Activated T-helper 2 cell treated with anti-CD3 and anti-CD28 coated beads, Interferon-gamma antibody, Interleukin-2, Interleukin-4, amounts not matched to agents 10 μg/mL and 5 μg/mL and 100 μg/mL, durations not matched to agents 14 hours and 24 hours and 36 hours (primary cell): ENCODE data around the gene ADAMTS6. TPM values are rescaled to one million over a fixed set of nuclear protein-coding genes. Genes with fewer than 3 reads are reported as not detected.
"Not testable (repeated sequence)": the region's sequence is repeated elsewhere in the genome, so short reads cannot be mapped to it uniquely, and the experiment has no call there.

ENCODE experiments used
- DNase-seq: peaks from one replicate; pipeline ENCODE4 v3.0.0; 2021; ENCODE audit warnings: low spot score
- H3K27ac Mint-ChIP-seq: one replicate; pipeline ENCODE4 v1.8.0; 2021; ENCODE audit warnings: mixed read lengths
- H3K27me3 Mint-ChIP-seq: one replicate; pipeline ENCODE4 v1.8.0; 2021; ENCODE audit warnings: low read depth, mixed read lengths
- H3K36me3 Mint-ChIP-seq: one replicate; pipeline ENCODE4 v1.8.0; 2021; ENCODE audit warnings: low read depth, mixed read lengths
- H3K4me1 Mint-ChIP-seq: one replicate; pipeline ENCODE4 v1.8.0; 2021; ENCODE audit warnings: low read depth, mixed read lengths
- H3K4me3 Mint-ChIP-seq: one replicate; pipeline ENCODE4 v1.8.0; 2021; ENCODE audit warnings: low read depth, mild to moderate bottlenecking, moderate library complexity, mixed read lengths
- H3K9me3 Mint-ChIP-seq: one replicate; pipeline ENCODE4 v1.8.0; 2021; ENCODE audit warnings: mixed read lengths
- intact Hi-C: fragments of 100-400 bp; cut with micrococcal nuclease; formaldehyde crosslinking; loops from one replicate; pipeline ENCODE4 v1.15.1; 2023
- total RNA-seq: library from RNA; stranded (reverse); gene quantifications from 2 replicates; pipeline ENCODE4 v1.2.3, GENCODE V29; 2022

The ADAMTS6 gene
- total RNA-seq, 1 donor from 2014 or later, result 1.4 TPM

GRCh38 chr5:65334077-65334476, 147.6 kb downstream of the ADAMTS6 start:
- Mint-ChIP-seq H3K27ac (no peak overlapping the region), H3K4me1 (no peaks in the 10 kb centered on the region), H3K27me3 (no peaks in the 10 kb centered on the region), H3K36me3 (no peaks in the 10 kb centered on the region), H3K4me3 (no peak overlapping the region), H3K9me3 (peaks cover under 1% of the 10 kb centered on the region)
- intact Hi-C loops, result no loop called here
- DNase-seq, result no peak

DNA sequence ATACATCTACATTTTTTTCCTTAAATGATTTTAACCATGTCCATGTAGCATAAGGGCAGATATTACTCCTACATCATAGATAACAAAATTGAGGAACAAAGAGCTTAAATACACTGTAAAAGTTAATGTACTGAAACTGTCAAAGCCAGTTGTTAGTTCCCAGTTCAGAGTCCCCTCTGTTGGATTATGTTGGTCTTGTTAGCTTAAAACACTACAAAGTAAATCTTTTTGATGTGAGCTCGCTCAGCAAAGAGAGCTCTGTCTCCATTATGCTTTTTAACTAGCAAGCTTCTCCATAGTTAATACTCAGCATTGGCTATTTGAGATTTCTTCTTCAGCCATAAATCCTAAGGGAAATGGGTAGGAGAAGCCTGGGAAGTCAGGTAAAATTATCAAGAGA, 149.1 kb downstream of the ADAMTS6 start:
- H3K4me1 Mint-ChIP-seq, result no peaks in the 10 kb centered on the region
- H3K36me3 Mint-ChIP-seq, result no peaks in the 10 kb centered on the region
- no peak for DNase-seq
- H3K4me3 Mint-ChIP-seq, result no peak overlapping the region
- no peaks in the 10 kb centered on the region for H3K27me3 Mint-ChIP-seq
- no peak overlapping the region for H3K27ac Mint-ChIP-seq
- intact Hi-C loops, result no loop called here
- H3K9me3 Mint-ChIP-seq, result no peaks in the 10 kb centered on the region

DNA sequence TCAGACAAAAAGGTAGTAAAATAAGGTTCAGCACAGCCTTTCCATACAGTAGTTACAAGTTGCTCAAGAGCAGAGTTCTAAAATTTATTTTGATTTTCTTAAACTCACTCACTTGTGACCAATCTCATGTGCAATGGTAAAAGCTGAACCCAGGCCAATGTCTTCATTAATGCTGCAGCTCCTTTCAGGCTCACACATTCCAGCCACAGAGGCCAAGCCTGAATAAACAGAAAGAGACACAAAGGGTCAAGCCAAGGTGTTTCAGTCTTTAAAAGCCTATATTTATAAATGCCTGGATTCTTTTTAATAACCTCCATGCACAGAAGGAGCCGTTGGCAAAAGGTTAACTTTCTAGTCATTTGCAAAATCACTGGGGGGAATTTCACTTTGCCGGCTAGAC, 152.5 kb downstream of the ADAMTS6 start:
- Mint-ChIP-seq H3K9me3 (no peaks in the 10 kb centered on the region), H3K4me3 (no peak overlapping the region), H3K4me1 (no peaks in the 10 kb centered on the region), H3K27me3 (no peaks in the 10 kb centered on the region), H3K36me3 (no peaks in the 10 kb centered on the region), H3K27ac (no peak overlapping the region)
- intact Hi-C loops, result no loop called here
- DNase-seq, result no peak

- intact Hi-C loops, result no loop called here
- DNase-seq, result no peak
- no peaks in the 10 kb centered on the region for H3K9me3 Mint-ChIP-seq
- no peaks in the 10 kb centered on the region for H3K36me3 Mint-ChIP-seq
- no peak overlapping the region for H3K4me3 Mint-ChIP-seq
- no peaks in the 10 kb centered on the region for H3K27me3 Mint-ChIP-seq
- H3K4me1 Mint-ChIP-seq, result no peaks in the 10 kb centered on the region
- no peak overlapping the region for H3K27ac Mint-ChIP-seq
Observed at GRCh38 chr5:65327582-65327981, 154.1 kb downstream of the ADAMTS6 start.

- Mint-ChIP-seq H3K36me3 (no peaks in the 10 kb centered on the region), H3K27me3 (no peaks in the 10 kb centered on the region)
Observed at GRCh38 chr5:65326922-65327321, 154.8 kb downstream of the ADAMTS6 start.

DNA sequence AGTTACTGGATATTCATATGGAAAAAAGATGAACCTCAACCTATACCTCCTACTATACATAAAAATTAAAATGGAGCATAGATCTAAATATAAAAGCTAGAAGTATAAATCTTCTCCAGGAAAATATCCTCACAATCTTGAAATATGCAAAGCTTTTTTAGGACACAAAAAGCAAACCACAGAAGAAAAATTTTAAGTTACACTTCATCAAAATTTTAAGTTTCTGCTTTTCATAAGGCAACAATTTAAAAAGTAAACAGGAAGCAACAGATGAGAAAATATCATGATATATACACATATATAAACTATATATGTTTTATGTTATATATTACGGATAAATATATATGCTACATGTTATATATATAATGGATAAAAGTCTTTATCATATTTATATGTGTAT, 157.5 kb downstream of the ADAMTS6 start:
- no peaks in the 10 kb centered on the region for H3K36me3 Mint-ChIP-seq
- no peak for DNase-seq
- H3K27ac Mint-ChIP-seq, result no peak overlapping the region
- no peak overlapping the region for H3K4me3 Mint-ChIP-seq
- no peaks in the 10 kb centered on the region for H3K4me1 Mint-ChIP-seq
- H3K9me3 Mint-ChIP-seq, result no peaks in the 10 kb centered on the region
- intact Hi-C loops, result no loop called here
- no peaks in the 10 kb centered on the region for H3K27me3 Mint-ChIP-seq

More at GRCh38 chr5:65326922-65327321, 154.8 kb downstream of the ADAMTS6 start:
- Mint-ChIP-seq H3K4me1 (no peaks in the 10 kb centered on the region), H3K27ac (no peak overlapping the region), H3K9me3 (no peaks in the 10 kb centered on the region), H3K4me3 (no peak overlapping the region)
- intact Hi-C loops, result no loop called here
- no peak for DNase-seq

DNA sequence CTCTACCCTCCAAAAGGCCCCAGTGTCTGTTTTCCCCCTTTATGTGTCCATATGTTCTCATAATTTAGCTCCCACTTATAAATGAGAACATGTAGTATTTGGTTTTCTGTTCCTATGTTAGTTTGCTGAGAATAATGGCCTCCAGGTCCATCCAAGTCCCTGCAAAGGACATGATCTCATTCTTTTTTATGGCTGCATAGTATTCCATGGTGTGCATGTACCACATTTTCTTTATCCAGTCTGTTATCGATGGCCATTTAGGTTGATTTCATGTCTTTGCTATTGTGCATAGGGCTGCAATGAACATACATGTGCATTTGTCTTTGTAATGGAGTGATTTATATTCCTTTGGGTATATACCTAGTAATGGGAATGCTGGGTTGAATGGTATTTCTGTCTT, 161.0 kb downstream of the ADAMTS6 start:
- intact Hi-C loops, H3K27ac Mint-ChIP-seq, H3K9me3 Mint-ChIP-seq, H3K4me1 Mint-ChIP-seq, H3K36me3 Mint-ChIP-seq, DNase-seq, H3K27me3 Mint-ChIP-seq, H3K4me3 Mint-ChIP-seq: not testable (repeated sequence)

GRCh38 chr5:65320250-65320649, 161.5 kb downstream of the ADAMTS6 start:
- Mint-ChIP-seq H3K27ac (no peak overlapping the region), H3K27me3 (no peaks in the 10 kb centered on the region), H3K4me3 (no peak overlapping the region), H3K36me3 (no peaks in the 10 kb centered on the region), H3K4me1 (no peaks in the 10 kb centered on the region), H3K9me3 (no peaks in the 10 kb centered on the region)
- intact Hi-C loops, result no loop called here
- DNase-seq, result no peak

GRCh38 chr5:65307931-65308330, 173.8 kb downstream of the ADAMTS6 start:
- H3K36me3 Mint-ChIP-seq, result no peaks in the 10 kb centered on the region
- H3K27me3 Mint-ChIP-seq, result no peaks in the 10 kb centered on the region
- H3K4me1 Mint-ChIP-seq, result no peaks in the 10 kb centered on the region
- no peak for DNase-seq
- H3K4me3 Mint-ChIP-seq, result no peak overlapping the region
- intact Hi-C loops, result no loop called here
- H3K9me3 Mint-ChIP-seq, result no peaks in the 10 kb centered on the region
- no peak overlapping the region for H3K27ac Mint-ChIP-seq

DNA sequence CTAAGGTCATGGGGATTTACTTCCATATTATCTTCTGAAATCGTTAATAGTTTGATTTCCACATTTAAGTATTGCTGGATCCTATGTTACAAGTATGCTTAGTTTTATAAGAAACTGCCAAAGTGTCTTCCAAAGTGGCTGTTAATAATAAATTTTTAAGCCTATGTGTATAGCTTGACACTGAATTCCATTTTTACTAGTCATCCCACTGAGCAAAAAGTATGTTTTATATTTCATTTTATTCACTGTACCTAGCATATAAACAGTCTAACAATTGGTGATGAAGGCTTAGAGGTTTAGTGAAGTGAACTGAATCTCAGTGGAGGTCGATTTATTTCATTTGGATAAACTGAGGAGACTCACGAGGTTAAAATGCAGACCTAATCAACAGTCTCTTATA, 174.6 kb downstream of the ADAMTS6 start:
- H3K9me3 Mint-ChIP-seq, result no peaks in the 10 kb centered on the region

DNA sequence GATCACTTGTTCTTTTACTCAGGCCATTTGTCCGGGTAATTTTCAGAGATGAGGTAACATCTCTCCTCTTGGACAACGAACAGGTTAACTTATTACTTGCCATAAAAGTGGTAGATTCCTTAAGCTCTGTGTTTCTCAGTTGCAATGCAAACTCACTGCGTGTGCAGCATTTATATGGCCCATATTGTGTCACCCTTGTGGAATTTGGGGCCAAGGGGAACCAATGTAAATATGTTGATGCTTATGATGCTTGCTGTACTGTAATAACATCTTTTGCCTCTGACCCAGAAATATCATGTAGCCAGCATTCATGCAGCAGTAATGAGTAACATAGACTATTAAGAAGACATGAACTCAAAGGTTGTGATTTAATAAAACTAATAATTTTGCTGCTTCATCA, 175.8 kb downstream of the ADAMTS6 start:
- no peaks in the 10 kb centered on the region for H3K4me1 Mint-ChIP-seq
- no peaks in the 10 kb centered on the region for H3K9me3 Mint-ChIP-seq
- no peaks in the 10 kb centered on the region for H3K27me3 Mint-ChIP-seq
- no peak overlapping the region for H3K4me3 Mint-ChIP-seq
- intact Hi-C loops, result no loop called here
- no peaks in the 10 kb centered on the region for H3K36me3 Mint-ChIP-seq
- no peak overlapping the region for H3K27ac Mint-ChIP-seq
- no peak for DNase-seq

More for the DNA sequence above, 174.6 kb downstream of the ADAMTS6 start:
- H3K27ac Mint-ChIP-seq, result no peak overlapping the region
- H3K4me3 Mint-ChIP-seq, result no peak overlapping the region
- no peaks in the 10 kb centered on the region for H3K4me1 Mint-ChIP-seq
- DNase-seq, result no peak
- intact Hi-C loops, result no loop called here
- no peaks in the 10 kb centered on the region for H3K27me3 Mint-ChIP-seq
- H3K36me3 Mint-ChIP-seq, result no peaks in the 10 kb centered on the region

DNA sequence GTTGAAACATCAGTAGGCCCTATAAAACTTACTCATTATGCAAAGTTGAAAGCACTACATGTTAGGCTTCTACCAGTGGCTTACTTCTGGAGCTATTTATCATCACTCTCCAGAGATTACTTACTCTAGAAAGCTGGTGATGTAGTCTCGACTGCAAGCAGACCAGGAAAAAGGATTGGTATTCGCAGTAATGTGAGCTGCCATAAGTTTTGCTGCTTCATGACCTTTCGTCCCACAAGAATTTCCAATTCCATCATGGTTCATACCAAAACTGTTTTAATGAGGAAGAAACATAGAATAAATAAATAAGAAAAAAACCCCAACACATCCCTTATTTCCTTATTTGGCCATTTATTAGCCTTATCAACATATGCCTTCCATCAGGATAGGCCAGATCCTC, 181.9 kb downstream of the ADAMTS6 start:
- intact Hi-C loops, result no loop called here
- Mint-ChIP-seq H3K9me3 (no peaks in the 10 kb centered on the region), H3K27ac (no peak overlapping the region), H3K4me1 (no peaks in the 10 kb centered on the region), H3K4me3 (no peak overlapping the region), H3K27me3 (no peaks in the 10 kb centered on the region), H3K36me3 (no peaks in the 10 kb centered on the region)
- DNase-seq, result no peak

- Mint-ChIP-seq H3K9me3 (no peaks in the 10 kb centered on the region), H3K36me3 (no peaks in the 10 kb centered on the region), H3K27ac (no peak overlapping the region), H3K4me1 (no peaks in the 10 kb centered on the region), H3K27me3 (no peaks in the 10 kb centered on the region), H3K4me3 (no peak overlapping the region)
- DNase-seq, result no peak
- intact Hi-C loops, result no loop called here
Observed at GRCh38 chr5:65296067-65296466, 185.7 kb downstream of the ADAMTS6 start.

- H3K27ac Mint-ChIP-seq, result no peak overlapping the region
Observed at GRCh38 chr5:65292196-65292595, 189.5 kb downstream of the ADAMTS6 start.

More at GRCh38 chr5:65292196-65292595, 189.5 kb downstream of the ADAMTS6 start:
- Mint-ChIP-seq H3K27me3 (no peaks in the 10 kb centered on the region), H3K36me3 (no peaks in the 10 kb centered on the region), H3K9me3 (no peaks in the 10 kb centered on the region), H3K4me1 (no peaks in the 10 kb centered on the region), H3K4me3 (no peak overlapping the region)
- DNase-seq, result no peak
- intact Hi-C loops, result no loop called here
